Mucosa of descending colon (tissue), 3 donors: ENCODE measurements around the gene ITGB3BP. TPM values are rescaled to one million over a fixed set of nuclear protein-coding genes. Genes with fewer than 3 reads are reported as not detected.
"Not testable (repeated sequence)": the region's sequence is repeated elsewhere in the genome, so short reads cannot be mapped to it uniquely, and the experiment has no call there.

Experiments used
- ATAC-seq: fragments of 200-7000 bp; cut with Tn5 transposase; one replicate; pipeline ENCODE4 v1.9.1; 2020; ENCODE audit warnings: mild to moderate bottlenecking, moderate library complexity
- DNase-seq, 3 donors: peaks; one replicate each; pipeline ENCODE4 v3.0.0-alpha.2; 2020
- H3K36me3 ChIP-seq: fragments of 200-600 bp; one replicate; pipeline ENCODE4 v1.8.0; 2021; ENCODE audit warnings: low read depth, mild to moderate bottlenecking
- H3K4me1 ChIP-seq: fragments of 200-600 bp; one replicate; pipeline ENCODE4 v1.8.0; 2021; ENCODE audit warnings: low read depth, mild to moderate bottlenecking
- H3K4me3 ChIP-seq: fragments of 200-600 bp; one replicate; pipeline ENCODE4 v1.8.0; 2021; ENCODE audit warnings: mild to moderate bottlenecking
- H3K9me3 ChIP-seq: fragments of 200-600 bp; one replicate; pipeline ENCODE4 v1.8.0; 2021; ENCODE audit warnings: mild to moderate bottlenecking
- CTCF ChIP-seq: fragments of 200-600 bp; IDR thresholded peaks from one replicate; pipeline ENCODE4 v1.8.0; 2022; ENCODE audit warnings: antibody characterized with exemption, mild to moderate bottlenecking
- intact Hi-C, 2 donors: fragments of 100-400 bp; cut with DNase I in 1 of 2; cut with micrococcal nuclease in 1 of 2; formaldehyde crosslinking; loops; one replicate each; pipeline versions ENCODE4 v1.11.0 to v1.11.1; 2022; cut with DNase I, micrococcal nuclease
- total RNA-seq, 3 donors: library from RNA; stranded (reverse); fragmentation: NEBNext Ultra II Directional in 2 of 3; extraction: Animal tissue kit (Norgen Biotek cat#: 25700) in 2 of 3; gene quantifications; one replicate each; pipeline versions ENCODE4 v1.2.1 to v1.2.4, GENCODE V29; 2021 to 2023
- donor health status: DM: no; HTN: no; CAD: no; lungs with moderate emphysema.
- donor health status: DM: no; HTN: no; CAD: no.
- donor health status: DM: no; HTN: yes; CAD: no.

Gene ITGB3BP
- total RNA-seq, 3 donors from 2014 or later: 11.8 to 16.8 (median 12.9) TPM

- ATAC-seq: no peak
- no peaks in the 10 kb centered on the region for H3K9me3 ChIP-seq
- no peak for DNase-seq
- TF ChIP-seq CTCF: no peak
- intact Hi-C loops: no loop called here
- H3K36me3 ChIP-seq: no peaks in the 10 kb centered on the region
- H3K4me1 ChIP-seq: no peaks in the 10 kb centered on the region
- H3K4me3 ChIP-seq: no peak overlapping the region
Measured at GRCh38 chr1:63448731-63449246, 74.2 kb downstream of the ITGB3BP start.

- H3K4me3 ChIP-seq: no peak overlapping the region
- no peaks in the 10 kb centered on the region for H3K4me1 ChIP-seq
- ATAC-seq (no peak), DNase-seq (no peak)
- no peaks in the 10 kb centered on the region for H3K36me3 ChIP-seq
- no peaks in the 10 kb centered on the region for H3K9me3 ChIP-seq
- intact Hi-C loops: no loop called here
- TF ChIP-seq CTCF: no peak
Measured at GRCh38 chr1:63442141-63442475, 80.9 kb downstream of the ITGB3BP start.

GRCh38 chr1:63435161-63435560, 87.9 kb downstream of the ITGB3BP start:
- no peak for TF ChIP-seq CTCF

GRCh38 chr1:63429281-63429680, 93.7 kb downstream of the ITGB3BP start:
- no peak for DNase-seq
- TF ChIP-seq CTCF: no peak
- ATAC-seq: no peak
- H3K9me3 ChIP-seq: no peaks in the 10 kb centered on the region
- H3K4me1 ChIP-seq: no peaks in the 10 kb centered on the region
- intact Hi-C loops: no loop called here
- no peak overlapping the region for H3K4me3 ChIP-seq
- H3K36me3 ChIP-seq: no peaks in the 10 kb centered on the region

More at GRCh38 chr1:63435161-63435560, 87.9 kb downstream of the ITGB3BP start:
- Histone ChIP-seq H3K9me3 (no peaks in the 10 kb centered on the region), H3K4me3 (no peak overlapping the region), H3K36me3 (no peaks in the 10 kb centered on the region), H3K4me1 (no peaks in the 10 kb centered on the region)
- intact Hi-C loops: no loop called here
- DNase-seq (no peak), ATAC-seq (no peak)

GRCh38 chr1:63428815-63429214, 94.2 kb downstream of the ITGB3BP start:
- no peak for TF ChIP-seq CTCF
- DNase-seq (no peak), ATAC-seq (no peak)
- no peaks in the 10 kb centered on the region for H3K4me1 ChIP-seq
- H3K36me3 ChIP-seq: no peaks in the 10 kb centered on the region
- no peak overlapping the region for H3K4me3 ChIP-seq
- intact Hi-C loops: no loop called here
- H3K9me3 ChIP-seq: no peaks in the 10 kb centered on the region

- TF ChIP-seq CTCF: no peak
- H3K4me1 ChIP-seq: no peaks in the 10 kb centered on the region
- ATAC-seq (no peak), DNase-seq (no peak)
- H3K36me3 ChIP-seq: no peaks in the 10 kb centered on the region
- no peaks in the 10 kb centered on the region for H3K9me3 ChIP-seq
- no peak overlapping the region for H3K4me3 ChIP-seq
- intact Hi-C loops: no loop called here
Measured at GRCh38 chr1:63423649-63424048, 99.4 kb downstream of the ITGB3BP start.

- DNase-seq, H3K36me3 ChIP-seq, ATAC-seq, H3K9me3 ChIP-seq, H3K4me1 ChIP-seq, intact Hi-C loops, H3K4me3 ChIP-seq: not testable (repeated sequence)
Measured at GRCh38 chr1:63420746-63421145, 102.3 kb downstream of the ITGB3BP start.
